ENCODE measurements around the gene PDK2. TPM values are rescaled to one million over a fixed set of nuclear protein-coding genes. Genes with fewer than 3 reads are reported as not detected.
"Not testable (repeated sequence)": the region's sequence is repeated elsewhere in the genome, so short reads cannot be mapped to it uniquely, and the experiment has no call there.

The PDK2 gene
- total RNA-seq, 1 experiment from 2014 or later: 58.4 TPM

- in situ Hi-C loops (cut with HindIII; ENCODE audit: low pct_unique_long_range_greater_than_20kb, low sequenced_read_pairs): no loop called here
- peak; percentile 66 for DNase-seq (ENCODE audit: low read depth)
Measured at GRCh38 chr17:50056217-50056960, 38.8 kb upstream of the PDK2 start.

GRCh38 chr17:50056961-50057330, 38.2 kb upstream of the PDK2 start:
- in situ Hi-C loops (cut with HindIII; ENCODE audit: low pct_unique_long_range_greater_than_20kb, low sequenced_read_pairs): no loop called here
- peak; percentile 56 for DNase-seq (ENCODE audit: low read depth)

GRCh38 chr17:50057521-50057991, 37.6 kb upstream of the PDK2 start:
- DNase-seq (ENCODE audit: low read depth): no peak
- in situ Hi-C loops (cut with HindIII; ENCODE audit: low pct_unique_long_range_greater_than_20kb, low sequenced_read_pairs): no loop called here

GRCh38 chr17:50058296-50058953, 36.7 kb upstream of the PDK2 start:
- DNase-seq (ENCODE audit: low read depth): no peak
- in situ Hi-C loops (cut with HindIII; ENCODE audit: low pct_unique_long_range_greater_than_20kb, low sequenced_read_pairs): no loop called here

GRCh38 chr17:50059256-50059655, 35.9 kb upstream of the PDK2 start:
- DNase-seq (ENCODE audit: low read depth): no peak
- in situ Hi-C loops (cut with HindIII; ENCODE audit: low pct_unique_long_range_greater_than_20kb, low sequenced_read_pairs): no loop called here

GRCh38 chr17:50059759-50060273, 35.3 kb upstream of the PDK2 start:
- in situ Hi-C loops (cut with HindIII; ENCODE audit: low pct_unique_long_range_greater_than_20kb, low sequenced_read_pairs): no loop called here
- no peak for DNase-seq (ENCODE audit: low read depth)

GRCh38 chr17:50060951-50061712, 34.0 kb upstream of the PDK2 start:
- no peak for DNase-seq (ENCODE audit: low read depth)
- in situ Hi-C loops (cut with HindIII; ENCODE audit: low pct_unique_long_range_greater_than_20kb, low sequenced_read_pairs): no loop called here

- in situ Hi-C loops (cut with HindIII; ENCODE audit: low pct_unique_long_range_greater_than_20kb, low sequenced_read_pairs); DNase-seq (ENCODE audit: low read depth): not testable (repeated sequence)
Measured at GRCh38 chr17:50061713-50062045, 33.5 kb upstream of the PDK2 start.

GRCh38 chr17:50062293-50063243, 32.6 kb upstream of the PDK2 start:
- in situ Hi-C loops (cut with HindIII; ENCODE audit: low pct_unique_long_range_greater_than_20kb, low sequenced_read_pairs): no loop called here
- DNase-seq (ENCODE audit: low read depth): peak; percentile 99

- in situ Hi-C loops (cut with HindIII; ENCODE audit: low pct_unique_long_range_greater_than_20kb, low sequenced_read_pairs): no loop called here
- DNase-seq (ENCODE audit: low read depth): no peak
Measured at GRCh38 chr17:50063561-50064252, 31.4 kb upstream of the PDK2 start.

GRCh38 chr17:50064253-50065001, 30.7 kb upstream of the PDK2 start:
- DNase-seq (ENCODE audit: low read depth): peak; percentile 90
- in situ Hi-C loops (cut with HindIII; ENCODE audit: low pct_unique_long_range_greater_than_20kb, low sequenced_read_pairs): no loop called here

- in situ Hi-C loops (cut with HindIII; ENCODE audit: low pct_unique_long_range_greater_than_20kb, low sequenced_read_pairs): no loop called here
- DNase-seq (ENCODE audit: low read depth): no peak
Measured at GRCh38 chr17:50065056-50065455, 30.1 kb upstream of the PDK2 start.

GRCh38 chr17:50066995-50067394, 28.2 kb upstream of the PDK2 start:
- no peak for DNase-seq (ENCODE audit: low read depth)
- in situ Hi-C loops (cut with HindIII; ENCODE audit: low pct_unique_long_range_greater_than_20kb, low sequenced_read_pairs): no loop called here

GRCh38 chr17:50067996-50068395, 27.2 kb upstream of the PDK2 start:
- no peak for DNase-seq (ENCODE audit: low read depth)
- in situ Hi-C loops (cut with HindIII; ENCODE audit: low pct_unique_long_range_greater_than_20kb, low sequenced_read_pairs): no loop called here

- in situ Hi-C loops (cut with HindIII; ENCODE audit: low pct_unique_long_range_greater_than_20kb, low sequenced_read_pairs): no loop called here
- DNase-seq (ENCODE audit: low read depth): no peak
Measured at GRCh38 chr17:50070908-50071680, 24.1 kb upstream of the PDK2 start.

- no peak for DNase-seq (ENCODE audit: low read depth)
- in situ Hi-C loops (cut with HindIII; ENCODE audit: low pct_unique_long_range_greater_than_20kb, low sequenced_read_pairs): no loop called here
Measured at GRCh38 chr17:50071692-50072091, 23.5 kb upstream of the PDK2 start.

Measured in Caki2 (cell line).